NCI-H146 treated with DMSO at 0.1 percent for 48 hours (cell line): ENCODE results near the gene SPATS2L.

ENCODE experiments used
- DNase-seq: peaks from one replicate; lab custom pipeline; 2025; ENCODE audit not compliant: unreplicated experiment; lab: John Stamatoyannopoulos, UW

Gene SPATS2L

DNA sequence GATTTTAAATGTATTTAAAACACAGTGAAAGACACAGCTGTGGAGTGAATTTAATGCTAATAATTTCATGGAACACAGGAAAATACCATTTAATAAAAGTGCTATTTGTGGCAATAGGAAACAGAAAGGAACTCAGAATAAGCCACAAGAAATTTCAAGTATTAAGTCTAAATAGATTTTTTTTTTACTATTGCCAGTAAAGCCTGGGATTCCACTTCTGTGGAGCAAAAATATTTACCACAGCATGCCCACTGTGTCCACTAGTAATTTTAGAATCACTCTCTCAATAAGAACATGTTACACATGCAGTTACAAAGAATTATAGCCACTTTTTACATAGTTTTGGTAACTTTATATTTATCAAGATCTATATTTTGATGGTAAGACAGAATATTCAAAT is 186.2 kb downstream of the SPATS2L start:
- no peak for DNase-seq

DNA sequence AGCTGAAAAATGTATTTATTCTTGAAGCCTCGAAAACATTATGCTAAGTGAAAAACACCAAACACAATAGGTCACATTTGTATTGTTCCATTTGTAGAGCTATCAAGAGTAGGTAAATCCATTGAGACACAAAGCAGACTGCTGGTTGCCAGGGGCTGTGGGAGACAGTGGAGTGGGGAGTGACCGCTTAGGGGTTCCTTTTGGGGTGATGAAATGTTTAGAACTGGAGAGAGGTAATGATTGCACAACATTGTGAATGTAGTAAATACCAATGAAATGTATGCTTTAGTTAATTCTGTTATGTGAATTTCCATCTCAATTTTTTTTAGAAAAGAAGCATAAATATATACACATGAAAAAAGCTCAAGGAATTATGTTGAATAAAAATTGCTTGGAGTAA is 187.6 kb downstream of the SPATS2L start:
- no peak for DNase-seq

DNA sequence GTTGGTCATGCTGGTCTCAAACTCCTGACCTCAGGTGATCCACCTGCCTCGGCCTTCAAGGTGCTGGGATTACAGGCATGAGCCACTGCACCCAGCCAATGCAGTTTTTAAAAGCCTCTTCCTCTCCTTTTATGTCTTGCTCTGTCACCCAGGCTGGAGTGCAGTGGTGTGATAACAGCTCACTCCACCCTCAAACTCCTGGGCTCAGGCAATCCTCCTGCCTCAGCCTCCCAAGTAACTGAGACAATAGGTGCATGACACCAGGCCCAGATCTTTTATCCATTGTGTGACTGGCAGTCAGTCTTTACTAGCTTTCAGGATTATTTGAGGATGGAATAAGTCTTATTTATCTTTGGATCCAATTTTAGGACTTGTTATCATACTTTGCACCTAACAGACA is 190.2 kb downstream of the SPATS2L start:
- DNase-seq = no peak

DNA sequence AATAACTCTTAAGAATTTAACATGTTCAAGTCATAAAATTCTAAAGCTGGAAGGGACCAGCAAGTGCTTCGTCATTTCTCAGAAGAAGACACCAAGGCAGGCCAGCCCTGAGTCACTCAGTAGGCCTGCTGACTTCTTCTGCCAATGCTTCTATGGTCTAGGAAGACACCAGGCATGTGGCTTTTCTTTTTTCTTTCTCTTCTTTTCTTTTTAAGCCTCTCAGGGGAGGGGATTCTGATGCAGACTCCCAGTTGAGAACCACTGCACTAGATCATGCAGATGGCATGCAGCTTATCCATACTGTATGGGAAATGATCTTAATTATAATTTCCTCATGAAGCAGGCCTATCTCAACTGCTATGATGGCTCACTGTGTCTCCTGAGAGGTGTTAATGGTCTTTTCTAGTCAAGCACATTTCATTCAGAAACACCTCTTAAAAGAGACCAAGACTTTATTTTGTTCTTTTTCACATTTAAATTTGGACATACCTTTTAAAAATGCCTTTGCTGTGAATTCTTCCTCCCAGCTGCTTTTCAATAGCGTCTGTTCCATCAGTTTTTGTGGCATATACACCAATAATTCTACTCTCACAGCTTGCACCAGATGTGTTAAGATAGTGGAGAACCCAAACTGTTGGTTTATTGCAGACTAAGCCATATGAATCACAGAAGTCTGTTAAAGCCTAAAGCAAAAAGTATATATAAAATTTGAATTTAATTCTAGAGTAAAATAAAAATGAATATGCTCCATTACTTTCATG is 192.1 kb downstream of the SPATS2L start:
- DNase-seq = no peak

DNA sequence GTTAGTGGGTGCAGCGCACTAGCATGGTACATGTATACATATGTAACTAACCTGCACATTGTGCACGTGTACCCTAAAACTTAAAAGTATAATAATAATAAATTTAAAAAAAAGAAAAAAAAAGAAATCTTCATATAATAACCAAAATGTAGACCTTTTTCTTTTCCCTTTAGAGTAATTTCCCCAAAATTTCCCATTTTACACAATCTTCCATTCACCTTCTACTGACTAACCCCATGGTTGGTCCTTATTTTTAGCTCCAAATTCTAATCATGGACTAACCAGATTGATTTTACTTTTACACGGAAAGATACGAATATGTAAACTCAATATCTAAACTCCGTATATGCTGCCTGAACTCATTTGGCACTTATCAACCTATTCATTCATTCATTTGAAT is 195.7 kb downstream of the SPATS2L start:
- DNase-seq = no peak

DNA sequence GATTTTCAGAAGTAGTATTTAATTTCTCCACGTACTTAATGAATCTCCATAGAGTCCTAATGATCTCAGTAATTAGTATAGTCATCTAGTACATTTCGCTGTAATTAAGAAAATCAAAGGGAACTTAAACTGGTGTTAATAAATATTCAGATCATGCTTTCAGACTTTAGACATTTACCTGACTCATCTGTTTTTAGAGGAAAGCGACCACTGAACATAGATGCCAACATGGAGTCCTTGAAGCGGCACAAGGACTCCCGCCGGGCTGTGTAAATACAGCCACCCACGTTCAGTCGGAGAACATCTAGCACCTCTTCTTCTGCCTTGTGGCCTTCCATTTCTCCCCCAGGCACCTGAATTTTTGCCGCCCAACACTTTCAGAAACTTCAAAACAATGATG is 200.2 kb downstream of the SPATS2L start:
- DNase-seq = no peak

DNA sequence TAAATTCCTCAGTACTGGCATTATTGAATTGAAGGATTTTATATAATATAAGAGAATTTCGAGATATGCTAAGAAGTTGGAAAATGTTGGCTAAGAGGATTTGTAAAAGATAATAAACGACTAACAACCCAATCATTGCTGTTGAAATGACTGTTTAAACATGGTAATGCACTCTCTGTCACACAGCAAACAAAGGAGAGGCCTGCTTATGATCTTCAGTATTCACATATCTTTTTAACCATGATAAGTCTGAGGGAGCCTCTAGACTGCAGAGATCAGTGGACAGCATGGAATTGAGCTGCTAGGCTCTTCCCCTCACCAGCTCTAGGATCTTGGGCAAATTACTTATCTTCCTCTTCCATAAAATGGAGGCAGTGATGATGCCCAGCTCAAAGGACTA is 200.7 kb downstream of the SPATS2L start:
- peak; percentile 24 for DNase-seq

DNA sequence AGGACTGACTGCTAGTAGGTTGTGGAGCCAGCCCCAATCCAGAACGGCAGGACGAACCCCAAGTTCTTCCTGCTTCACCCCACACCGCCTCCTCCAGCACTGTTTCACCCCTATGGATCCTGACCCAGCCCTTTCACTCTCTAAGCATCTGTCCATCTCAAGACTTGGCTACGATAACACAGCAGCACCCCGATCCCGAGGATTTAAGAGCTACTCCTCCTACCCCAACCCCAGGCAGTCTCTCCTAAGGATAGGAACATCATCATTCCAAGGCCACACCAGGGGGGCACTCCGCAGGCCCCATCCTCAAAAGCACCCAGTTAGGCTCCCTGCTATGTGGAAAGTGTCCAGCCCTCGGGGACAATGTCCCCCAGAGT is 202.7 kb downstream of the SPATS2L start:
- DNase-seq = no peak

DNA sequence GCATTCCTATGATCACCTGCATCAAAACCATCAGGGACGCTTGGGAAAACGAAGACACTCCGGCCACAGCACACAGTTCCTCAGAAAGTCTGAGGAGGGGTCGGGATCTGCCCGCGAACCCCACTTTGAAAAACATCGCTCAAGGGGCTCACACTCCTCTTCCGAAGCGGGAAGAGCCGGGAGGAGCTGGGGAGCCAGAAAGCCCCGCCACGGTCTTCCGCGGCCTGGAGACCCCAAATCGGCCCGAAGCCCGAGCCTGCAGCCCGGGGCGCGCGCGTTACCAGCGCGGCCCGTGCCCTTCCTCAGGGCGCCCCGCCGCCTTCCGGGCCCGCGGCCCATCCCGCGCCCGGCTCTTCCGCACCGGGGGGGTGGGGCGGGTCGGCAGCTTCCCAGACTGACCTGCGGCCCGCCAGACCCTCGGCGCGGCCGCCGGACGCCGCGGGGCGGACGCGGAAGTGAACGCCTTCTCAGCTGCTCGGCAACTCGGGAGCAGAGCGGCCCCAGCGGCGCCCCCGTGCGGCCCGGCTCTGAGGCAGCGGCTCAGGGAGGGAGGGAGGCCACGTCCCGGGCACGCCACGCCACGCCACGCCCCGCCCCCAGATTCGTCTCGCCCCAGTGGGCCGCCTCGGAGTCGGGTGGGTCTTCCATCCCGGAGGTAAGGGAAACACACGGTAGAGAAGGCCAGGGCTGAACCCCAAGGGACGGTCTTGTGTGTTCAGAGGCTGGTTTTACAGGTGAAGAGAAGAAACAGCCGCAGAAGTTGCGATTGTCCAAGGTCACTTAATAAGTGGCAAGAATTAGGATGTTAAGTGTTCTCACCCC is 203.3 kb downstream of the SPATS2L start, which contains the start of gene KCTD18:
Gene KCTD18 (minus strand): TSS at position 457 of the 822 bp plus-strand sequence. CDS start 3,052 bp downstream, outside the sequence.
- peak; percentile 43 for DNase-seq

DNA sequence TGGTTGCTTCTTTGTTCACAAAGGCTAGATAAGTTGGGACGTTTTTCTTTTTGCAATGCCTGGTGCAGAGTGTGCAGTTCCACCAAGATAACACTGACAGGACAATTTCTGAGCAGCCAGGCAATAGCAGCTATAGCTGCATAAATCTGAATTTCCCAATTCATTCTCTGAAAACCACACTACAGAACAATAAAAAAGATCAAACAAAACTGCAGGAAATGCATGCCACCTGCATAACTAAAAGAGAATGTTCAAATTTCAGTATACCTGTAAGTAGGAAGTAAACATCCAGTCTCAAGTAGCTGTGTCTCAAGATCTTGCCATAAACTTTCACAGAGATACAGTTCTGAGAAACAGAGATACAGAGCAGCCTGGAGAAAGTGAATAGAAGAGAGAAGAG is 208.7 kb downstream of the SPATS2L start:
- DNase-seq = no peak

DNA sequence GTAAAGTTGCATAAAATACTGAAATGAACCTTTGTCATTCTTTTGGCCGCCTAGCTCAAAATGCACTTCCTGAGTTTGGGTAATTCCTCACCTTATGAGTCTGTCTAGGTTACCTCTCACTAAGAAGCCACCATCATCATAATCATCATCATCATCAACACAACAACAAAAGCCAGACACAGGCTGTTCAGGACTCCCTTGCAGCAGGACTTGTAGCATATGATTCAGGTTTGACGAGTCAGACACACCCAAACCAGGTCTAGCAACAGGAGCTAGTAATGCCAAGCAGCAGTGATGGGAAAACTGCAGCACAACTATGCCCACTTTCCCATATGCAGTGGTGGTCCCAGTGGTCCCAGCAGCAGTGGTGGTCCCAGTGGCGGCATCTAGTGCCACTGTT is 216.7 kb downstream of the SPATS2L start:
- no peak for DNase-seq

DNA sequence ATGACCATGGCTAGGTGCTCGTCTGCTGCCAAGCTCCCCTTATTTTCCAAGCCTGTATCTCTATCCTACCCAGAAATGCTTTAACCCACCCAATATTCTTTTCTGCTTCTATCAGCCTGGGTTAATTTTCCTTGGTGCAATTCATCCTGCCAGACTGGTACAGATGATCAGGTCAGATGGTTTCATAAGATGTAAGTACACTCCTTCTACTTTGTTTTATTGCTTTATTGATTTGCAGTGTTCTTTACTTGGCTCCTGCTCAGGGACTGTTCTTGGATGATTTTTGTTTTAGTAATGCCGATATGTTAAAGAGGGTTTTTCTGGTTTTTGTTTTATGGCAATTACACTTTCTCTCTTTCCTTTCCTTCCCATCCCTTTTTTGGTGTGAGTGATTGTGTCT is 217.1 kb downstream of the SPATS2L start:
- DNase-seq = no peak

DNA sequence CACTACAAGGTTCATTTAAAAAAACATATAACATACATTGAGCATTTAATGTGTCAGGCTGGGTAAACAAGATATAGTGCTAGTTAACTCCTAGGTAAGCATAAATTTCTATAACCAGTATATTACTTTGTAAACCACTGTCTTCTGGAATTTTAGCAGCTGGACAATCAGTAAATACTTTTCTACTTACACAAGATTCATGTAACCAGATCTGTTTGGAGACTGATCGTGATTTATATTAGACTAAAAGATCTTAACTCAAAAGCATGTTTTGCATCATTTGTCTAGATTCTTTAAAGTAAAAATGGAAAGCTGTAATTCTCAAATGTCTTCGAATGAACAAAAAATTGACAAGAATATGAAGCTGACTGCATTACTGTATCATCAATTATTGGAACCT is 218.6 kb downstream of the SPATS2L start:
- DNase-seq = no peak

DNA sequence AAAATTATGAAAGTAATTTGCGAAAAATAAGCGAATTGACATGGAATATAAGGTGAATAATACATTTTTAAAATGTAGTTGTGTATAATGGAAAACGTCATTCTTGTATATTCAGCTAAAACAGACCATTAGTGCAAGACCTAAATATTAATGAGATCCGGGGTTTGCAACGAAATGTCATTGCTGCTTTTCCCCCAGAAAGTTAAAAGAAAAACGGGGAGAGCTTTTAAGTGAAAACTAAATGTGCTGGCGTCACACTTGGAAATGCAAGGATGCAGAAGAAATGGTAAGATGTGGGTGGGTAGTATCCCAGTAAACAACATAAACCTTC is 219.0 kb downstream of the SPATS2L start:
- no peak for DNase-seq

DNA sequence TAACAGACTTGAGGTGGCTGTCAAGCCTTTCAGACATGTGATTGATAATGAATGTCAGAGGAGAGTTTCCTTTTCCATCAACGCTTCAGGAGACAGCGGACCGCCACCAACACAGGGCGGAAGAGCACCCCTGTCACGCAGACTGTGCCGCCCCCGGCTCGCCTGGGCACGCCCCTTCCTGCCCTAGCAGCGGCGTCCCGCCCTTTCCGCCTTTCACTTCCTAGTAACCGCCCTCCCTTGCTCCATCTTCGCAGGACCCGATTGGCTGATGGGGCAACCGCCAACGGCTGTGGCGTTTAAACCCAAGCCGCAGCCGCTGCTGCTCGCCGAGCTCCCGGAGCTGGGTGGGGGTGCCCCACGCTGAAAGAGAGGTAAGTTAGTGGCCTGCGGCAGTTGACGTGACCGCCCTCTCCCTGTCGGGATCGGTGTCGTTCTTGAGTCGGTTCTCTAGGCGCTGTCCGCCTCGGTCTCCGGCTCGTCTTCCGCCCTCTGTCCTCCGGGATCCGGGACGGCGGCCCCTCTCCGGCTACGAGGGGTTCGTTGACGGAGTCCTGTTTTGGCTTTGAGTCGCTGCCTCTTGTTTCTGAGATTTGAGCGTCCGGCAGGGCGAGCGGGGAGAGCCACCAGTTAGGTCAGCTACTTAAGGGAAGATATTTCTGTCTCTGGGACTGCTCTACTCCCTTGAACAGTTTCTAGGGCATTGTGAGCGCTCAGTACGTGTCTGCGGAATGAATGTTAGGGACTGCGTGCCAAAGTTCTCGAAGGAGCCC is 219.6 kb downstream of the SPATS2L start, which contains the start of gene SGO2:
Gene SGO2 (plus strand): TSS at position 326 of the 770 bp plus-strand sequence. CDS start 6,769 bp downstream, outside the sequence.
- DNase-seq = peak; percentile 83

DNA sequence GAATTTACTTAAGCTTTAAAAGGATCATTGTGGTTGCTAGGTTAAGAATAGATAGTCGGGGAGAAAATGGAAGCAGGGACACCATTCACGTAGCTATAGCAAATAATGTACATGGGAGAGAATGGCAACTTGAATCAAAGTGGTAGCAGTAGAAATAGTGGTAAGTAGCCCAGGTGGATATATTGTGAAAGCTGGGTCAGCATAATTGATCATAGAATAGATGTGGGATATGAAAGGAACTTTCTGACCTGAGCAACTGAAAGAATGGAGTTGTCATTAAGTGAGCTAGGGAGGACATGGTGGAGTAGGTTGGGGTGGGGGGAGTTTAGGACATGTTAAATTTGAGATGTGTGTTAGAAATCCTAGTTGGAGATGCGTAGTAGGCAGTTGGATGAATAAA is 221.7 kb downstream of the SPATS2L start:
- DNase-seq = no peak
